Inflammatory macrophage treated with lipopolysaccharide for 4 hours (primary cell): Measurements from ENCODE around the gene PSMB8.

Experiments
- DNase-seq: peaks from one replicate; pipeline ENCODE4 v3.0.0-alpha.2; 2020

Gene PSMB8

DNA sequence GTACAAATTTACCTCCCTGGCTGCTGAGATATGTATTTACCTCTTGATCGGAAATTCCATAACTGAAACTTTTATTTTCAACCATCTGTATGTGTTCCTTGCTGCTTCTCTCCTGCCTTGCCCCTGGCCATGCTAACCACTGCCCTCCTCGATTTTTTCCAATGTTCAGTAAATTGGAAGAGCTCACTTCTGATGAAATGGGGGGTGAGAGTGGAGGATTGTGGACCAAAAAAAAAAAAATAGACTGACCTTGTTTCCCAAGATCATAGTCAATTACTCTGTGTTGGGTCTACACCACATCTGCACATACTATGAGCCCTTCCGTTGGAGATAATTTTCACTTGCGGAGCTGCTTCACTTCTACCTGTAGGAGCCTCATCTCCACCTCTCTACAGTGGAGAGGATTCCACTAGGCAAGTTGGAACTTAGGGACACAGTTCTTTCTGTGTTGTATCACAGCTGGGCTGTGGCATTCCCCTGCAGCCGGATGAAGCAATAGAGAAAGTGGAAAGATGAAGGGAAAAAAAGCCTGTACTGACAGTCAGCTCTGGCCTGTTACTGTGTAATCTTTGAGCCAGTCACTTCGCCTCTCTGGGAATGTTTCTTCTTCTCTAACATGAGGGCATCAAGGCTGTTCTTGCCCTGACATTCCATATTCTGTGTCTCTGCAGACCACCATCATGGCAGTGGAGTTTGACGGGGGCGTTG is 11.8 kb upstream of the PSMB8 start:
- peak; percentile 53 for DNase-seq

DNA sequence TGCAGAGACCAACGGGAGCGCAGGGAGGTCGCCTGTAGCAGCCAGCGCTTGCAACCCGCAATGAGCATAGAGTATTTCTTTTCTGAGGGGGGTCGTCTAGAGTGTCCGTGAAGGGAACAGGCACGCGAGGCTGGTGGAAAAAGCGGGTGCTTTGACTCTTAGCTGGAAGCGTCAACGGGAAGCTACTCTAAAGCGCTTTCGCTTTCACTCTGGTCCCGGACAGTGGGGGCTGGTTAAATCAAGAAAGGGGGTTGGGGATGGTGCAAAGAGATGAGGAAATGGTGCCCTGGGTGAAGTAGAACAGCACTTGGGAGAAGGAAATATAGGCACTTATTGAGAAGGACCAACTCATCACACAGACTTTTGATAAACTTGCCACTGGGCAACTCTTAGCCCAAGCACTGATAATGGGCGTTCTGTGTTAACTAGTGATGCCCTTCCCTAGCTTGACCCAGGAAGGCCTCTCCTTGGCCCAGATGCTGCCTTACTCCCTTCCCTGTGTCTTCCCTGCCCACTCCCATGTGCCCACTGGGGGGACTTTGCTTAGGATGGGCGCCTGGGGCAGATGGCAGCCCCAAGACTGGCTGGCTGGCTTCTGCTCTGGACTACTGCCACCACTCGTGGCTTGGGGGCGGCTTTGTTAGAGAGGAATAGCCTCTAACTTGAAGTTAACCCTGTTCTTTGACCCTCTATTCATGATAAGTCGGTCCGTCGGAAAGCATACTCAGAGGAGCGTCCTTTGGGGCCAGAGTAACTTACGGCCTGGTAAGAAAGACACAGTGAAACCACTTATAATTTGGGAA is 10.7 kb upstream of the PSMB8 start:
- peak; percentile 88 for DNase-seq

DNA sequence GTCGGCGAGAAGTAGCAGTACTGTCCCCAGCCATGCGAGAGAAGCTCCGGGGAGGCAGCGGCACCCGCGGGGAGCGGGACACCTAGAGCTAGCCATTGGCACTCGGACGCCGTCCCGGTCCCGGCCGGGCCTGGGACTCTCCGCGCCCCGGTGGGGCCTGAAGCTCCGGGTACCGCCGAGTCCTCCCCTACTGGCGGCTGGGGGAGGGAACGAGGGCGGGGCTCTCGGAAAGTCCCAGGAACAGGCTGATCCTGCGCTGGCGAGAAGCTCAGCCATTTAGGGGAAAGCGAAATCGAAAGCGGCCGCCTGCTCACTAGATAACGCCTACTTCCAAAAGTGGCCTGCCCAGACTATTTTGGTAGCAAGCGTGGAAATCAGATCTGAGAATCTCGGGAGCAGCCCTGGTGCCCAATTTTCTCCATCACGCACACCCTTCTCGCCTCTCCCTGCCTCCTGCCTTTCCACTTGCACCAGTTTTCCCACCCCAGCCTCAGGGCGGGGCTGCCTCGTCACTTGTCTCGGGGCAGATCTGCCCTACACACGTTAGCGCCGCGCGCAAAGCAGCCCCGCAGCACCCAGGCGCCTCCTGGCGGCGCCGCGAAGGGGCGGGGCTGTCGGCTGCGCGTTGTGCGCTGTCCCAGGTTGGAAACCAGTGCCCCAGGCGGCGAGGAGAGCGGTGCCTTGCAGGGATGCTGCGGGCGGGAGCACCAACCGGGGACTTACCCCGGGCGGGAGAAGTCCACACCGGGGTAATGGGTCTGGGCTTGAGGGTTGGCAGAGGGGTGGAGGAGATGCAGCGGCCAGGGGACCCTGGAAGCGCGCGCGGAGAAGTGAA is 9.9 kb upstream of the PSMB8 start, which contains the start of the genes PSMB9 and TAP1:
Gene PSMB9, plus strand, starts transcription at position 652 of the 835 bp plus-strand sequence. Its CDS starts 38 bp downstream, at position 690.
Gene TAP1, minus strand, starts transcription at position 164 of the 835 bp plus-strand sequence. Its CDS starts 68 bp downstream, at position 96.
- peak; percentile 99 for DNase-seq

DNA sequence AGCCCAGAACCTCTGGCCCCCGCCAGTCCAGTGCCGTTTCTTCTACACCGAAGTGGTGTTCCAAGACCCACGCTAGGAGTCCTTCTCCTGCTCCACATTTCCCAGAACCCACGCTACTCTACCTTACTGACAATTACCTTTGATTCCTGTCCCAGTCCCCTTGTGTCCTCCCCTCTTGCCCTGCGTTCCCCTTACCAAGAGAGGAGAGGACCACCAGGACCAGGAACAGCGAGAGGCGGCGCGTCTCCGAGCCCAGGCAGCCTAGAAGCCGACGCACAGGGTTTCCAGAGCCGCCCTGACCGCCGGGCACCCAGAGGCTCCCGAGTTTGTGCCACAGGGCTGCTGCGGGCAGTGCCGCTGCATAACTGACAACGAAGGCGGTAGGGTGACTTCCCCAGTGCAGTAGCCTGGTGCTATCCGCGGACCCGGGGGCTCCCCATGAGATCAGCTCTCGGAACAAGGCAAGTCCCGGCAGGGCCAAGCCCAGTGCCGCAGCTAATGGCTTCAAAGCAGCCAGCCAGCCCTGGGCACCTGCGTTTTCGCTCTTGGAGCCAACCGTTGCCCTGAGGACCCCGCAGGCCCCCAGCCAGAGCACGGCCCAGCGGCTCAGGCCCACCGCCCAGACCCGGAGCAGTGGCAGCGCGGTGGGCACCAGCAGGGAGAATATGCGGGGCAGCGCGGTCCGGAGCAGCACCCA is 9.1 kb upstream of the PSMB8 start:
- DNase-seq, result peak; percentile 78

DNA sequence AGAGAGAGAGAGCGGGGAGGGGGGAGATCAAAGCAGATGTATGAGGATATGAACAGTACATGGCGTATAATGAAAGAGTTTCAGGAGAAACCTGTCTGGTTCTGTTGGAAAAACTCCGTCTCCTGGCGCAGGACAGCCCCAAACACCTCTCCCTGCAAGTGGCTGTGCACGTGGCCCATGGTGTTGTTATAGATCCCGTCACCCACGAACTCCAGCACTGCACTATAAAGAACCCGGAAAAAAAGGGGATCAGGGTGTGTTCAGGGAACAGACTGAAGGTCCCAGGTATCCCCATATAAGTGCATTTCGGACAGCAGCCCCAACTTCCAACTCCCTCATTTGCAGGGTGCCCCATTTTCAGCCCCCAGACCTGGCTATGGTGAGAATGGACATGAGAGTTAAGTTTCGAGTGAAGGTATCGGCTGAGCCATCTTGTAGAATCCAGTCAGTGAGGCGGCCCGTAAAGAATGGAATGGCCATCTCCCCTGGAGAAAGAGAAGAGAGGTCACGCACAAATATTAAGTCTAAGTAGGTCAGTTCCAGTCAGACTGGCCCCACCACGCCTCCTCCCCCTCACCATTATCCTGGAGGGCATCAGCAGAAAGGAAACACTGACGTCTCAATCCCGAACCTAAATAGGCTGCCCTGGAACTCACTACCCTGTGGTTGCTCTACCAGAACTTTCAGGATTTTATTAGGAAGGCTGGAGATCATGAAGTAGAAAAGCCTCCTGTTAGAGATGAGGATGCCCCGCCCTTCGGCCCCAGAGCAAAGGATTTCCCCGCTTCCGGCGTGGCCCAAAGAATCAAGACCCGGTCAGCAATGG is 8.4 kb upstream of the PSMB8 start:
- DNase-seq, result peak; percentile 36

DNA sequence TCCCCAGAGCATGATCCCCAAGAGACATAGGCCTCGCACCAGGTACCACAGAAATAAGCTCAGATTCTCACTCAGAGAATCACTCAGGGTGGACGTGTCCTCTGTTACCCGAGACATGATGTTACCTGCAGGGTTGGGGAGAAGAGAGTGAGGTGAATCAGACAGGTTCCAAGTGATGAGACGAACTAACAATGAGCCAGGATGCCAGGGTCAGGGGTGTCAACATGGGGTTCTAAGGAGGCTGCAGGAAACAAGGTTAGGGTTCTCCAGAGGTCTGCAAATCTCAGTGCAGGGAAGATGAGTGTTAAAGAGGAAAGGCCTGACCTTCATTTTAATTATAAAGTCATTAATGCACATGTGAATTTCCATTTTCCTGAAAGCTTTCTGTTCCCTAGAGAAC is 7.2 kb upstream of the PSMB8 start:
- DNase-seq, result no peak

DNA sequence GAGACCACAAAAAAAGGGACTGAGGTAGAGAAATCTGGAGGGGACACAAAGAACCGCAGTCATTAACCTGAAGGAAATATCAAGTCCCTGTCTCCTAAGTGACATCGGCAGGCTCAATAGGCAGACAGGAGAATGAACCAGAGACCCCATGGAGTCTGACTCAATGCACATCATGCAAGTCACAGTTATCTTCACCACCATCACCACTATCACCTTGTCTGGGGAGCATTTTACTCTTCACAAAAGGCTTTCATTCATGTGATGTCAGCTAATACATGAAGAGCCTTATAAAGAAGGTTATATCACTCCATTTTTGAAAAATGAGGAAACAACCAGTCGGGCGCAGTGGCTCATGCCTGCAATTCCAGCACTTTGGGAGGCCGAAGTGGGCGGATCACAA is 5.3 kb upstream of the PSMB8 start:
- no peak for DNase-seq

DNA sequence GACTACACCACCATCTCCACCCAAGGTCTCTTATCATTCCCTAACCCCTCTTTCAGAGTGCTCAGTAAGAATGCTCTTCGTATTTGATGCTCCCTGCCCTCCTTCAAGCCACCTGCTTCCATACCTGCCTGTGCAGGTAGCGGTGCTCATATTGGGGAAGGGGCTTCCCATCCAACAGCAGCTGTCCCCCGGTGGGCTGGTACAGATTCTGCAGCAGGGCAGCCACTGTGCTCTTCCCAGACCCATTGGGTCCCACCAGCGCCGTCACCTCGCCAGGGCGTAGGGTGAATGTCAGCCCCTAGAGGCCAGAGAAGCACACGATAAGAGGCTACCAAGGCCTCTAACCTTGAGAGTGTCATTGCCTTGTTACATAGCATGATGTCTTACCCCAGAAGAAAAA is 3.9 kb upstream of the PSMB8 start:
- DNase-seq, result no peak

DNA sequence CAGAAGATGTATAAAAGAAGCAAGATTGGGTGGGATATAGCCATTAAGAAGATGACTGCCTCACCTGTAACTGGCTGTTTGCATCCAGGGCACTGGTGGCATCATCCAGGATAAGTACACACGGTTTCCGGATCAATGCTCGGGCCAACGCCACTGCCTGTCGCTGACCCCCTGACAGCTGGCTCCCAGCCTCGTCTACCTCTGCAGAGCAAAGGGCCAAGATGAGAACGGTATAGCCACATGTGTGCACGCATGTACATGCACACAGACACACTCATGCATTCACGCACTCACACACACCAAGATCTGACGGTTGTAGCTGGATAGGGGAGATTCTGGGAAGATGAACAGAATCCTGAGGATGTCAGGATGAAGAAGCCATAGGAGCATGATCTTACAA is 3.2 kb upstream of the PSMB8 start:
- DNase-seq, result no peak

DNA sequence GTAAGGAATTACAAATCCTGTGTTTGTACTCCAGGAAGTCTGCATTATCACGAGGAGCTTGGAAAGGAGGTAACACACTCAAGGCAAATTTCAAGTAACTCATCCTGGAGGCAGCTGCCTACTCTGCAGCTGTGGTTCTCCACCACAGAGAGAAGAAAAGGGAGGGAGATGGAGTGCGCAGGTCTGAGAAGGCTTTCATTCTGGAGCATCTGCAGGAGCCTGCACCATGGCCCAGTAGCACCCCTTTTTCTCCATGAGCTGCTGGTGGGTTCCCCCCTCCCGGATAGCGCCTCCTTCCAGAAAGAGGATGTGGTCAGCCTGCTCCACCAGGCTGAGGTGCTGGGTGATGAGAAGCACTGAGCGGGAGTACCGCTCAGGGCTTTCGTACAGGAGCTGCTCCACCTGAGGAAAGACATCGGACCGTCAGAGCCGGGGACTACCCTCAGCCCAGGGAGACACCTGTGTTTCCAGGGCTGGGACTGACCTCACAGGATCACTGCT is 1.6 kb upstream of the PSMB8 start:
- peak; percentile 47 for DNase-seq

DNA sequence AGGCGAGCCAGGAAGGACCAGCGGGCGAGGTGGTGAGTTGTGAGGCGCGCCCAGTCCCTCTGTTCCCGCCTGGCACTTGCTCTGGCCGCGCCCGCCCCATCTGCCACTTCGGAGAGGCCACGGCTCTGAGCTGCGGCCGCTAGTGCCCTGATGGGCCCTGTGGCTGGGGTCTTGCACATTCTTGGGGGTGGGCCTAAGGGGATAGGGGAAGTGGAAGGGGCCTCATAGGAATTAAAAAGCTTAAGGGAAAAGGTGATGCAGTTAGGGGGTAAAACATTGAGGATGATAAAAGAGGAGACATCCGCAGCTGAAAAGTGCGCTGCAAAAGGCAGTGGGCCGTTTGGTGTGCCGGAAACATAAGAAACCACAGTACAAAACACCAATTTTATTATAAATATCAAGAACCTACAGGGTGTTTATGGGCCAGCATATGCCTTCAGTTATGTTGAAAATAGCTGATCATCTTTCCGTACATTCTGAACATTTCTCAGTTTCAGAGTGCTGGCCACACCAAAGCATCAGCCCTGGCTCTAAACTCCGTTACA is 1.1 kb upstream of the PSMB8 start:
- DNase-seq, result no peak

DNA sequence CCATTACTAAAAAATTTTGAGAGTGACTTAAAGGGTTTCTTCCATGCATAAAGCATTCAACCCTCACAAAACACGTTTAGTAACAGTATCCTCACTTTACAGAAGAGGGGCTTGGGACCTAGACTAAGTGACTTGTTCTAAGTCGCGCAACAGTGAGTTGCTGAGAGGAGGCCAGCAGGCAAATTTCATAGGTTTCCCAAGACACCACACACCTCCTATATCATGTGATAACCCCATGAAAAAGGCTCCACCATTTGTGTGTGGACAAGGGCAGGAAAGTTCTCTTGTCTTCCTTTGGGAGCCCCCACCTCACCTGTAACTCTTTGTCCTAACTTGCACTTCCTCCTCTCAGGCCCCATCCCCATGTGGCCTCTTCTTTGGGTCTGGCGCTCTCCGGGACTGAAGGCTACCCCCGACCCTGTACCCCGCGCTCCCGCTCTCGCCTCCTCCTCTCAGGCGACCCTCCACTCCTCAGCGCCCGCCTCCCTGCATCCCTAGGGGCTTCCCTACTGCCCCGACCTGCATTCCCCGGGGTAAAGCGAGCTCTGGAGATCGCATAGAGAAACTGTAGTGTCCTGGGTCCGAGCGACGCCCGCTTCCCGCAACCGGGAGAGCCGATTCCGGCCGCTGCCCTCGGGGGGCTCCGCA is 392 bp downstream of the PSMB8 start:
- peak; percentile 39 for DNase-seq

DNA sequence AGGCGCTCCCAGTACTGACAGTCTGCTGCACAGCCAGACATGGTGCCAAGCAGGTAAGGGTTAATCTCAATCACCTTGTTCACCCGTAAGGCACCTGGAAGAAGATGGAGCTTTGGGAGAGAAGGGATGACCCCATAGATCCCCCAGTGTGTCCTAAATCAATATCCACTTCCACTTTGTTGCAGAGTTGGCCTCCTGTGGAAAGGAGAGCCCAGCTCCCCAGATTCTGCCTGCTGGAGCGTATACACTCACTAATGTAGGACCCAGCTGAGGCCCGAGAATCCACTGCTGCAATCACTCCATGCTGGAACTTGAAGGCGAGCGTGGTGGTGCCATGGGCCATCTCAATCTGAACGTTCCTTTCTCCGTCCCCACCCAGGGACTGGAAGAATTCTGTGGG is 1.2 kb downstream of the PSMB8 start:
- no peak for DNase-seq

DNA sequence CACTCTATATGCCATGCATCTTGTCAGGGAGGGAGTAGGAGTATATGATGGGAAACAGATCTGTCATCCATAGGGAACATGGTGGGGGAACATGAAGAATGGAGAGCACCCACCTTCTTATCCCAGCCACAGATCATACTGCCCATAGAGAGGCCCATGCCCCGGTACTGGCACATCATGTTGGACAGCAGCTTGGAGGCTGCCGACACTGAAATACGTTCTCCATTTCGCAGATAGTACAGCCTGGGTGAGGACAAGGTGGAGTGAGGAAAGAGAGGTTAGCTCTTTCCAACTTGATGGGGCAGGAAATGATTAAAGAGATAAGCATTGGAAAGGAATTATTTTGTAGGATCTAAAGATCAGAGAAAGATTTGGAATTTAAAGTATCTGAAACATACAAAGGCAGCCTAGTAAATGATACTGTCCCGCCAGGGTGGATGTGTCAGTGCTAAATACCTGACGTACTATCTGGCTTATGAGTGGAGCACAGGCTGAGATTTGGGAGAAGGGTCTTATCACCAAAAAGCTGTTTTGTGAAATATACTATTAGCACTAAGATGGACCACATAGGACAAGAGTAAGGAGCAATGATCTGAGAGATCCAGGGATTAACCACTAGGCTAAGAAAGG is 1.7 kb downstream of the PSMB8 start:
- no peak for DNase-seq

DNA sequence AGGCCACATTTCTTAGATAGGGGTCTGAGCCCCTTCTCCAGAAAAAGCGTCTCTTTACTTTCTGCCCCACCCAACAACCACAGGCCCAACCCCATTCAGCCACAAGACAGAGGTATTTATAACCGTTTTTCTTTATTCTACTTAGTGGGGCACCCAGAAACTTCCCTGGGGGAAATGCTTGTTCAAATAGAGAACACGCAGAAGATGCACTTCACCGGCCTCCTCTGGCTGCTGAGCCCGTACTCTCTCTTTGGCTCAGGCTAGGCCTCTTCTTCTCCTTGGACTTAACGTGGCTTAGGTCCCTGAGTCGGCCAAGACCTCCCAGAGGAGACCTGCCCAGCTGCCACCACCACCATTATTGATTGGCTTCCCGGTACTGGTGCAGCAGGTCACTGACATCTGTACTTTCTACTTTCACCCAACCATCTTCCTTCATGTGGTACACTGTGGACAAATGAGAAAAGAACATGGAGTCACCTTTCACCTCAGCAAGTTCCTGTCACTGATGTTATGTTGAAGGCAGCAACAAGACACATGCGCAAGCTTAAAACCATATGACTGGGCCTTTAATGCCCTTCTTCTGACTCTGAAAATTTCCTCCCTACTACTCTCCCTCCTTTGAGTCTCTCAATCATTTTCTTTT is 3.1 kb downstream of the PSMB8 start:
- no peak for DNase-seq

DNA sequence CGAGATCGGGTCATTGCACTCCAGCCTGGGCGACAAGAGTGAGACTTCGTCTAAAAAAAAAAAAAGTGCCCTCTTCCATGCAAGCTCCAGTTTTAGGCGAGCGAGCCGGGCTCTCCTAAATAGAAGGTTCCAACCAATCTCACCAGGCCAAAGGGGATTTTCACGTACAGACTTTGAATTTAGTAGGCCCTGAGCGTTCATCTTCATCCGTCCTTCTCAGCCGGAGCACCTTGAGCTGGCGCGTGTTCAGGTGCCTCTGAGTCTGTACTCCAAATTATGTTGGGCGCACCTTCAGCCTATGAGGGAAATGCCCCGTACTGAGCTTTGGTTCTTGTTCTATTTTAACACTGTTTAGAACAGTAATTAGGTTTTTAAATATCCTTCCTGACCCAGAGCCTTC is 4.5 kb downstream of the PSMB8 start:
- no peak for DNase-seq

DNA sequence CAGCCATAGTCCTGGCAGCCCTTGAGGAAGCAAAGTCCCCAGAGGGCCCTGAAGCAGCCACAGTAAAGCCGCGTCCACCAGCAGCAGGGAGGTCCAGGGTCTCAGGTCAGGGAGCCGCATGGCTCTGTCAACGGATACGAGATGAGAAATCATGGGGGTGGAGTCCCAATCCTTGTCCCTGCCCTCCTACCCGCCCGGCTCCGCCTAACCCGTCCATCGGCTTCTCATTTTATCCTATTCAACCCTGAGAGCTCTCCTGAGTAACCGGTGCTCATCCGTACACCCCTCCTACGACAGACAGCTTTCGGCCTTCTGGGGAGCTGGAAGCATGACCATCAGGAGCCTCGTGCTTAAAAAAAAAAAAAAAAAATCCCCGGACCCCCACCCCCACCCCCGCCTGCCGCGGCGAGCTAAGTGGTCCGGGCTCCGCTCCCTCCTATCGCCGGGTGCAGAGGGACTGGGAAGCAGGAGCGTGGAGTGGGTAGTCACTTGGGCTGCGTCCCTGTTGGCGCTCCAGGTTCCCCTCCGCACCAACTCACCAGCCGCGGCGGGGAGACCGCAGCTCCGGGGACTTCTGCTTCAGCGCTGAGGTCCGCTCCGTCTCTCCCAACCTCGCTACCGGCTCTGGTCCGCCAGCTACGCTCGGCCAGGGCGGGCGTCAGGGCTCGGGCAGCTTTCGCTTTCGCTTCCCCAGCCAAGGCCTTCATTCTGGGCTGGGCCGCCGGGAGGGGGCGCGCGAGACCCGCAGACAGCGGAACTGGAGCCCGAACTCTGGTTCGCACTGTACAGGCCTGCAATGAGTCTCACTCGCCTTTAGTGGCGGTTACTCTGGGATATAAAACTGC is 5.5 kb downstream of the PSMB8 start, which contains the start of gene TAP2:
Gene TAP2, minus strand, starts transcription at position 626 of the 845 bp plus-strand sequence. Its CDS starts 506 bp downstream, at position 120.
- peak; percentile 96 for DNase-seq

DNA sequence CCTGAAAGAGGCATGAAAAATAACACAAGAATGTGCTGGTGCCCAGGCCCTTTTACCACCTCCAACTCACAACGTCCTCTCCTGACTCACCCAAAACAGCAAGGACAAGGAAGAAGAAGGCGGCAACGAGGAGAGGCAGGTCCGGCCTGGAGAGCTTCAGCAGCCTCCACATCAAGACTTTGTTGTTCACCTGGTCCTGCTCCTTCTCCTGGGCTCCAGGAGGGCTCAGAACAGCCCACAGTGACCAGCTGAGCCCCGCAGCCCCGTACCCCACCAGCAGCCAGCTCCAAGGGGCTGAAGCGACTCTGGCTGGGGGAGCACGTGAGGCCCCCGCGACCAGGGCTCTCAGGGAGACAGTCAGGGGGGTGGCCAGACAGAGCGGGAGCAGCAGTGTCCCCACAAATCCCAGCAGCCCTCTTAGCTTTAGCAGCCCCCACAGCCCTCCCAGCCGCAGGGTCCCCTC is 6.2 kb downstream of the PSMB8 start:
- DNase-seq, result peak; percentile 15
